ENCODE measurements around the gene PPP1R3G.
"Not testable (repeated sequence)": the region's sequence is repeated elsewhere in the genome, so short reads cannot be mapped to it uniquely, and the experiment has no call there.

Gene PPP1R3G

DNA sequence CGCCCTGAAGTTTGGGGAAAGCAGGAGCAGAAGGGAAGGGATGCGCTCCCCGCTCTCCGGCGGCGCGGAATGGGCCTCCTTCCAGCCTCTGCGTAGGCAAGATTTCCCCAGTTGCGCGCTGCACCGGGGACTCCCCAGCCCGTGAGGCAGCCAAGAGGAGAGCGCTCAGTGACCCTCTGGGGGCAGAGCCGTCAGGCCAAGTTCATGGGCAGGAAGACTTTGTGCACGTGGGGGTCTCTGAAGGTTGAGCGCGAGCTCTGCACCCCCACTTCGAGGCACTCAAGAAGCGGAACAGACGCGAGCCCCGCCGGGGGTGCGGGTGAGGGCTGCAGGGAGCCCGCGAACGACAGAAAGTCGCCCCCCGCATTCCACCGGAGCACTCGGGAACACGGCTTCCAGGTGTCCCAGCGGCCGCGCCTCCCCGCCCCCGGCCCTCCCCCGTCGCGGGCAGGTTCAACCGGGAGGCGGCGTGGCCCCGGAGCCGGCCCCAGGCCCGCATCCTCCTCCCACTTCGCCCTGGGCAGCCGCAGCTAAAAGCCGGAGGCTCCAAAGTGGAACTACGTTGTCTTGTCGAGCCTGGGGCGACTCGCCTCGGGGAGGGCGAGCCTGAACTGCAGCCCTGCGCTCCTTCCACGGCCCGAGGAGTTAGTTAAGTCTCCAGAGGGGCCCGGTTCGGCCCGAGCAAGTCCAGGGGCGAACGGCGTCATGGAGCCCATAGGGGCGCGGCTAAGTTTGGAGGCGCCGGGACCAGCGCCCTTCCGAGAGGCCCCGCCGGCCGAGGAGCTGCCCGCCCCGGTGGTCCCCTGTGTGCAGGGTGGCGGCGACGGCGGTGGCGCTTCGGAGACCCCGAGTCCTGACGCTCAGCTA is at the start of gene PPP1R3G:
Gene PPP1R3G (plus strand): TSS at position 561 of the 867 bp plus-strand sequence. CDS start 145 bp downstream, at position 706.
- no peak for DNase-seq (ENCODE audit: low spot score)

GRCh38 chr6:5036269-5036668 is 48.9 kb upstream of the PPP1R3G start:
- DNase-seq (ENCODE audit: low spot score) = no peak

GRCh38 chr6:5041955-5042354 is 43.2 kb upstream of the PPP1R3G start:
- DNase-seq (ENCODE audit: low spot score) = no peak

DNA sequence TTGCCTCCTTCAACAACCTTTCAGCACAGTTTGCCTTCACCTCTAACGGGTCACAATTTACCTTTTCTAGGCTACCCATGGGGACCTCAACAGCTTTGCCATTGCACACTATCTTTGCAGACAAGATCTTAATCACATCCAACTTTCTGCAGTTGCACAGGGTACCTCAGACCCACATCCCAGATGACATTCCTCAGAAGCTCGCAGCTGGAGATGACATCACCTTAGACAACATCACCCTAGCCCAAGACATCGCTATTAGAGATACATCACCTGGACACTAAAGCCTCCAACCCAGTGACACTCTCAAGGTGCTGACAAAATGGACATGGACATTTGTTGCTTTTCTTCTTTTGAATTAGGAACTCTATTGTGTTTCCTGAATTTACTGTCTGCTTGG is 42.7 kb upstream of the PPP1R3G start:
- no peak for DNase-seq (ENCODE audit: low spot score)

GRCh38 chr6:5044866-5045265 is 40.3 kb upstream of the PPP1R3G start:
- no peak for DNase-seq (ENCODE audit: low spot score)

- DNase-seq (ENCODE audit: low spot score) = no peak
Observed at GRCh38 chr6:5045416-5045815, 39.7 kb upstream of the PPP1R3G start.

- no peak for DNase-seq (ENCODE audit: low spot score)
Observed at GRCh38 chr6:5046430-5046829, 38.7 kb upstream of the PPP1R3G start.

DNA sequence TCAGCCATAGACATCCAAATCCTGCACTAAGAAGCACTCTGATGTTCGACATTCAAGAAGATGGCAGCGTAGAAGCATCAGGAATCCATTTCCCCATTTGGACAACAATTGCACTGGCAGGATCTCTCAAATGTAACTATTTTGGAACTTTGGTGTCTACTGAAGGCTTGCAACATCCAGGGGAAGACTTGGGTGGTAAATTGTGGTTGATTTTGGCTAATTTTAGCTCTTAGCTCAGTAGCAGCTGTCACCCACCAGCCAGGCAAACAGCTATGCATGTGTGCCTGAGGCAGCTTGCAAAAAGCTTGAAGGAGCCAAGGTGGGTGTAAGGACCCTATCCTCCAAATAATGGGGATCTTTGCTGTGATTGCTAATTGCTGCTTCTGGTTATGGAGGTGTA is 35.1 kb upstream of the PPP1R3G start:
- no peak for DNase-seq (ENCODE audit: low spot score)

- DNase-seq (ENCODE audit: low spot score) = no peak
Observed at GRCh38 chr6:5051394-5051793, 33.7 kb upstream of the PPP1R3G start.

- no peak for DNase-seq (ENCODE audit: low spot score)
Observed at GRCh38 chr6:5053038-5053437, 32.1 kb upstream of the PPP1R3G start.

DNA sequence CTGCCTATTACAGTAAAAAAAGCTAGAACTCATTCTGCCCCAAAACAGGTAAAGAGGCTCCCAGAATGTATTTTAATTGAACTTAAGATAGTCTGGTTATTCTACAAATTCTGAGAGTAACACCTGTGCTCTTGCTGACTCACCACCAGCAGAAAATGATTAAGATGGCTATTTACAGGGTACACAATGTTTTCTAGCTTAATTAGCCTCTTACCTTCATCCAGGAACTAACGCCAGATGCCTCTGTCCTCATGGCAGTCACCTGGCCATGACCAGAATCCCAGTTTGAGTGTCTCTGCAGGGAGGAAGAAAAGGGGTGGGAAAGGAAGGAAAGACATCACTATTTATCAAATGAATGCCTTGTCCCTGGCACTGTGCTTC is 31.3 kb upstream of the PPP1R3G start:
- DNase-seq (ENCODE audit: low spot score) = no peak

DNA sequence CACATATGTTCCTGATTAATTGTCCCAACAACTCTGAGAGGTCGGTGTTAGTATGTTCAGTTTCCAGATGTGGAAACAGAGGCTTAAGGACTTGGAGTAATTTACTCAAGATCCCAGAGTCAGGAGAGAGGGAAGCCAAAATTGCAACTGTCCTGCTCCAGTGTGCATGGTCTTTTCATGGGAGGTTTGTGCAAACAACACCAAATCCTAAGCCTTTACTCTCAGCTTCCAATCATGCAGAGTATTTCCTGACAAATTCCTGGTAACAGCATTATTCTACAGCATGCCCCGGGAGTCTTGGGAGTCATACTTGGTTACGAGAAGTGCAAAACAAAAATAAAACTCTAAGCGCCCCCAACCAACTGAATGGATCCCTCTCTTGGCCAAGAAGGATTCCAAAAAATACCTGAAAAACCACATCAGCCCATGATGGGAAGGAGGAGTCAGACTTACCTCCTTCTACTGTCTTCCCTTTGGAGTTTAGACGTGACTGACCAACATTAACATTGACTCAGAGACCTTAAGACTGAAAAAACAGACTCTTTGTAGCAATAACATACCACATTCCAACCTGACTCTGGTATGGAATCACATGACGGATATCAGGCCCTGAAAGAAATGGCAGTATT is 30.8 kb upstream of the PPP1R3G start:
- DNase-seq (ENCODE audit: low spot score) = no peak

GRCh38 chr6:5055118-5055517 is 30.0 kb upstream of the PPP1R3G start:
- DNase-seq (ENCODE audit: low spot score) = no peak

DNA sequence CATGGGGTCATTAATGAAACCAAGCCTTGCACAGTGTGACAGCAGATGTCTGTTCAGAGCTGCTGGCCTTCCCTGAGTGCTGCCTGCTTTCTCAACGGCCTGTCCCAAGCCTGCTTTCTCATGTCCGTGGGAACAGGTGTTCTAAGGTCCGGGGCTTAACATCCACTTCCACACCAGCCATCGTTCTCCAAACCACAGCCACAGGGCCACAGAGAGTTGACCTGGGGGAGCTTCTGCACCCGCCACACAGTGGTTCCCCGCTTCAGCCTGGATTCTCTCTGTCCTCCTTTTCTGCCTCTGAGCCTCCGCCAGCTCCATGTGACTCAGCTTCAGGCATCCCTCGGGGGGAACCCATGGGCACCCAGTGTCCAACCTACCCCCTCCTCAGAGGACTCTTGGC is 26.9 kb upstream of the PPP1R3G start:
- DNase-seq (ENCODE audit: low spot score) = no peak

GRCh38 chr6:5059036-5059896 is 25.9 kb upstream of the PPP1R3G start:
- DNase-seq (ENCODE audit: low spot score) = no peak

DNA sequence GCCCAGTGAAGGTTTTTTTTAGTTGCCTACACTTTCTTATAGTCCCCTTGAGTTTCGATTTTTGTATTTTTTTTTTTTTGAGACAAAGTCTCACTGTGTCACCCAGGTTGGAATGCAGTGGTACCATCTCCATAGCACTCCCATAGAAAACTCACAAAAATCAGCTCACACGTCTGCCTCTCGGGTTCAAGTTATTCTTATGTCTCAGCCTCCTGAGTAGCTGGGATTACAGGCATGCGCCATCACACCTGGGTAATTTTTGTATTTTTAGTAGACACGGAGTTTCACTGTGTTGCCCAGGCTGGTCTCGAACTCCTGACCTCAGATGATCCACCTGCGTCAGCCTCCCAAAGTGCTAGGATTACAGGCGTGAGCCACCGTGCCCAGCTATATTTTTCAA is 24.7 kb upstream of the PPP1R3G start:
- not testable (repeated sequence) for DNase-seq (ENCODE audit: low spot score)

- no peak for DNase-seq (ENCODE audit: low spot score)
Observed at GRCh38 chr6:5061152-5061551, 24.0 kb upstream of the PPP1R3G start.

- DNase-seq (ENCODE audit: low spot score) = no peak
Observed at GRCh38 chr6:5063617-5064016, 21.5 kb upstream of the PPP1R3G start.

GRCh38 chr6:5066456-5067093 is 18.6 kb upstream of the PPP1R3G start:
- no peak for DNase-seq (ENCODE audit: low spot score)

GRCh38 chr6:5067305-5067704 is 17.8 kb upstream of the PPP1R3G start:
- no peak for DNase-seq (ENCODE audit: low spot score)

- no peak for DNase-seq (ENCODE audit: low spot score)
Observed at GRCh38 chr6:5068153-5068751, 16.9 kb upstream of the PPP1R3G start.

DNA sequence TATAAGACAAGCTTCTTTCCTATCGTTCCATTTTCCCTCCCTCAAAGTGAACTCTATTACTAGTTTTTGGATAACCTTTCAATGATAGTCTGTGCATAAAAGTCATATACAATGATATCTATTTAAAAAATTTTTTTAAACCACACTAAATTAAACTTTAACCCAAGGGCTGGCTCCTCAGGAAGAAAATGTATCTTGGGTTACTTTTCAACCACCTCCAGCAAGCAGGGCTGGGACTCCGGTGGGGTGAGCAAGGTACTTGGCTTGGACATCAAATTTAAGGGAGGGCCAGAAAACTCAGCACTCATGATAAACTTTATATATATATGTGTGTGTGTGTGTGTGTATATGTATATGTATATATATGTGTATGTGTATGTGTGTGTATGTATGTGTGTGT is 13.9 kb upstream of the PPP1R3G start:
- DNase-seq (ENCODE audit: low spot score) = no peak

All from hematopoietic multipotent progenitor cell treated with erythropoietin and hydrocortisone succinate and interleukin-3 and kit ligand, for 15 days (in vitro differentiated cells).